LNCaP clone FGC (cell line): ENCODE results near the gene CD96.

Experiments
- DNase-seq: peaks from one replicate; pipeline ENCODE4 v3.0.0-alpha.2; 2011; ENCODE audit warnings: low read depth
- H3K4me3 ChIP-seq: 2 replicates; pipeline ENCODE4 v1.5.1; 2011; ENCODE audit warnings: mild to moderate bottlenecking, low read depth, low read length, control low read depth
- CTCF ChIP-seq: IDR thresholded peaks from 2 replicates; pipeline ENCODE4 v1.5.1; 2012; ENCODE audit warnings: mild to moderate bottlenecking; ENCODE audit not compliant: control insufficient read depth, insufficient read depth; ENCODE audit errors: extremely low read depth

The CD96 gene

GRCh38 chr3:111582120-111582474 lies 40.1 kb downstream of the CD96 start:
- no peak for DNase-seq
- H3K4me3 ChIP-seq = no peak overlapping the region
- no peak for TF ChIP-seq CTCF

- DNase-seq = no peak
- H3K4me3 ChIP-seq = no peak overlapping the region
- TF ChIP-seq CTCF = no peak
Observed at GRCh38 chr3:111584744-111585143, 42.7 kb downstream of the CD96 start.

GRCh38 chr3:111585217-111585616 lies 43.2 kb downstream of the CD96 start:
- H3K4me3 ChIP-seq = no peak overlapping the region
- no peak for DNase-seq
- no peak for TF ChIP-seq CTCF

- H3K4me3 ChIP-seq = no peak overlapping the region
- no peak for DNase-seq
- no peak for TF ChIP-seq CTCF
Observed at GRCh38 chr3:111588527-111588926, 46.5 kb downstream of the CD96 start.

GRCh38 chr3:111589303-111590142 lies 47.5 kb downstream of the CD96 start:
- H3K4me3 ChIP-seq = no peak overlapping the region
- no peak for DNase-seq
- TF ChIP-seq CTCF = no peak

GRCh38 chr3:111590143-111590491 lies 48.1 kb downstream of the CD96 start:
- DNase-seq = no peak
- no peak overlapping the region for H3K4me3 ChIP-seq
- TF ChIP-seq CTCF = no peak

GRCh38 chr3:111591555-111591954 lies 49.6 kb downstream of the CD96 start:
- DNase-seq = no peak
- TF ChIP-seq CTCF = no peak
- H3K4me3 ChIP-seq = no peak overlapping the region
